Measurements from ENCODE around the gene SNCAIP.
"Not testable (repeated sequence)": the region's sequence is repeated elsewhere in the genome, so short reads cannot be mapped to it uniquely, and the experiment has no call there.

The SNCAIP gene

DNA sequence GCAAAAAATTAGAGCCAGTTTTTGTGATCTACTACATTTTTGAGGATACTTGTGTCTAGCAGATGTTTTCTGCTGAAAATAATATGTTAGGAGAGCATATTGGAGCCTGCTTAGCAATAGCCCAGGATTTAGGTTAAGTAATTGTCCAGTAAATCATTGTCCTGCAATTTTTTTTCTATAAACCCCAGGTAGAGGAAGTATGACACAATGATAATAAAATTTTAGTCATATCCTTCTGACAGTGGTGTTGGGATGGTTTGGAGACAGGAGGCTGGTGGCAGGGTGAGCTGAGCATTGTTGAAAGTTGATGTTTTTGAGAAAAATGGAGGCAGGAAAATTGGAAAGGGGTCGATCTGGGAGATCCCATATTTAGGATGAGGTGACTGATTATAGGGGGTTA is 3.5 kb downstream of the SNCAIP start:
- no peak for DNase-seq (ENCODE audit: low read depth)

DNA sequence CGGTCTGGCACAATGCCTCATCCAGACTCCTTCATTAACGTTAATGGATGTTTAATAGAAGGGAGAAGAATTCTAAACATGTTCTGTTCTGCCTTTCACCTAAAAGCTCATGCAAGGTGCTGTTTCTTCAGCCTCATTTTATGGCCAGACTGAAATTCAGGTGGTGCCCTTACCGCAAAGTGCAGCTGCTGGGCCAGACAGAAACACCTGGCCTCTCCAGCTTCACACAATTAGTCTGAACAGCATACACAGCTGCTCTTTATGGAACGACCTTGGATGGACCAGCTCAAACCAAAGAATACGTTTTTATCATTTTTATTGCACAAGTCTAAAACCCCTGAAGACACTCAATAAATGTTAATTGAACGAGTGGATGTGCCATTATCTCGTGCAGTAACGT is 4.6 kb downstream of the SNCAIP start:
- DNase-seq (ENCODE audit: low read depth): no peak

DNA sequence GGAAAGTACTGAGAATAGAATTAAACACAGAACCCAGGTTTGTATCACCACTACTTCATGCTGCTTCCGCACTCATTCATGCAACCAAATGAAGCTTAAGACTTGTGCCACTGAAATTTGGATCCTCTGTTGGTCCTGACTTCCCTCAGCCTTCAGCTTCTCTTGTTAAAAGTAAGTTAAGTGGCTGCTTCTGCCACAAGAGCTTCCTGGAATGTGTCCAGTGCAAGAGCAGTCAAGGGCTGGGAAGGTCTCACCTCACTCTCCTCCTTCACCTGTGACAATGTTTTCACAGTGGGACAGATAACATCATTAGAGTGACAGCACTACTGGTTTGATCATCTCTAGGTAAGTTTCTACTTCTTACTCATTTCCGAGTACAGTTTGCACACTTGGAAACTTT is 7.9 kb downstream of the SNCAIP start:
- DNase-seq (ENCODE audit: low read depth): no peak

DNA sequence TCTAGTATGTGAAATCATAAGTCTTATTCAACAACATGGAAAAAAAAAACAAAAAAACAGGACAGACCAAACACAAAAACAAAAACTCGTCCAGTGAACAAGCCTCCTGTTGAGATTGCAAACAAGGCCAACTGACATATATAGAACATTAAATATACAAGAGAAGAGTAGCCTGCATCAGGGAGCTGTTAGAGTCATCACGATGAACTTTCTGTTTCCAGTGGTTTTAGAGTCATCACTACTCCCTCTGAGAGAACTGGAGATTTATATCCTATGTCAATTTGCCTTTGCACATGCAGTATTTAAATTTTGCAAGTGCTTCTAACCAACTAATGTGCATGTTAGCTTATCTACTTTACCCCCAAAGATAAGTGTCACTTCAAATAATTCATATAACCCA is 9.9 kb downstream of the SNCAIP start:
- DNase-seq (ENCODE audit: low read depth): no peak

DNA sequence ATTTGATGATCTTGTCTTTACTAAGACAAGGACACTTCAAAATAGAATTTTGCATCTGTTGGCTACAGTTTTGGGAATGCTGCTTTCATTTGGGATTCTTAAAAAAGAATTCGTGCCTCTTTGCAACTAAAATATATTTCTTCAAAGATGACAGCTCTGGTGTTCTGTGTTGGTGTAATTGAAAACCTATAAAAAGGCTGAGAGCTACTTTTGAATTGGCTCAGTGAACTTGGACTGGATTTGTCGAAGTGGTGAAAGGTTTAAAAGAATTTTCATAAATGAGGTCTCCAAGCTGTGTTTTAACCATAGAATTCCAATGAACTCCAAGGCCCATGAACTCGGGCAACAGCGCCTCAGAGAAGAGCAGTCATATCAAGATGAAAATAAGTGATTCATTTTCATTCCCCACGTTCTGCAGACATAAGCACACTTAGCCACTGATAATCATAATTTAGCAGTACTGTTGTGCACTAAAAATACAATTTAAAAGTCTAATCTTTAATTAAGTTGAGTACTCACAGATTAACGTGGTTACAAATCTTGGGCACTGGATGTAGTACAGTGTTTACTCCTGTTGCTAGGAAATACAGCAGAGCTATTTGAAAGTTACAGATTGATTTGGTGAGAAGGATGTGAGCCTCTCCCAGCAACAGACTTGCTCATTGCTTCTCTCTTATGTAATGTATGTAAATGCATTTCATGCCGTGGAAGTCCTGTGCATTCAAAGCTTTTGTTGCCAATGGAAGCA is 10.9 kb downstream of the SNCAIP start:
- DNase-seq (ENCODE audit: low read depth): no peak

DNA sequence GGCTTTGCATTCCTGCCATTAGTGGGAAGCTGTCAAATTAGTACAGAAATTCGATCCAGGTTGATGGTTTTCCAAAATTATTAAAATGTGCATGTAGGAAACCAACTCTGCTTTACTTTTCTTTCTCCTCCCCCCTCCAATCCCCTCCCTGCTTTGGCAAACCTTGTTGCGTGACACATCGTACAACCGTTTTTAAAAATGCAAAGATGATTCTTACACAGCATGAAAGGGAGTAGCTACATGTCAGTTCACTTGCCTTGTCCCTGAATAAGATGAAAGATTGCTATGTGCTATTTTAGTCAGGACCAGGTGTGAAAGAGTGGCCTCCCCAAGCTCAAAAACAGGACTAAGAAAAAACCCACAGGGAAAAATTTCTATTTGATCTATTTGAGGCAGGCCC is 11.7 kb downstream of the SNCAIP start:
- DNase-seq (ENCODE audit: low read depth): no peak

DNA sequence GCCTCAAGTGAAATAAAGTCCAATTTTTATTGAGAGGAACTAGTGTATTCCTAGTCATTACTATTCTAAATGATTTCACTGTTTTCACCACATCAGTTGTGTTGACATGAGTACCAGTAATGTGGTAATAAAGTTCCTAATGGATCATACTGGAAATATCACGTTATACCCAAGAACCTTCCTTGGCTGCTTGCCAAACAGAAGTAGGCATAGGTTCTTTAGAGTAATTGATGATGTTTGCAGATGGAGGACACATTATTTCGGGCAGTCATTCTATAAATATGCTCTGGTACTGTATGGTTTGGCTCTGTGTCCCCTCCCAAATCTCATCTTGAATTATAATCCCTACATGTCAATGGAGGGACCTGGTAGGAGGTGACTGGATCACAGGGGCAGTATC is 15.1 kb downstream of the SNCAIP start:
- DNase-seq (ENCODE audit: low read depth): no peak

DNA sequence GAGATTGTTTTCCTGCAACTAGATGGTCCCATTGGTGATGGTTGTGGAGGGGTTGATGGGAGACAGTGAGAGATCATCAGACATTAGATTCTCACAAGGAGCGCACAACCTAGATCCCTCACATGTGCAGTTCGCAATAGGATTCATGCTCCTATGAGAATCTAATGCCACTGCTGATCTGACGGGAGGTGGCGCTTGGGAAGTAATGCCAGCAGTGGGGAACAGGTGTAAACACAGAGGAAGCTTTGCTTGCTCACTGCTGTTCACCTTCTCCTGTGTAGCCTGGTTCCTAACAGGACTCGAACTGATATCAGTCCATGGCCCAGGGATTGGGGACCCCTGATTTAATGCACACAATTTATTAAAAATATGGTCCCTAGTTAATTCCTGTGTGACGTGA is 18.8 kb downstream of the SNCAIP start:
- no peak for DNase-seq (ENCODE audit: low read depth)

DNA sequence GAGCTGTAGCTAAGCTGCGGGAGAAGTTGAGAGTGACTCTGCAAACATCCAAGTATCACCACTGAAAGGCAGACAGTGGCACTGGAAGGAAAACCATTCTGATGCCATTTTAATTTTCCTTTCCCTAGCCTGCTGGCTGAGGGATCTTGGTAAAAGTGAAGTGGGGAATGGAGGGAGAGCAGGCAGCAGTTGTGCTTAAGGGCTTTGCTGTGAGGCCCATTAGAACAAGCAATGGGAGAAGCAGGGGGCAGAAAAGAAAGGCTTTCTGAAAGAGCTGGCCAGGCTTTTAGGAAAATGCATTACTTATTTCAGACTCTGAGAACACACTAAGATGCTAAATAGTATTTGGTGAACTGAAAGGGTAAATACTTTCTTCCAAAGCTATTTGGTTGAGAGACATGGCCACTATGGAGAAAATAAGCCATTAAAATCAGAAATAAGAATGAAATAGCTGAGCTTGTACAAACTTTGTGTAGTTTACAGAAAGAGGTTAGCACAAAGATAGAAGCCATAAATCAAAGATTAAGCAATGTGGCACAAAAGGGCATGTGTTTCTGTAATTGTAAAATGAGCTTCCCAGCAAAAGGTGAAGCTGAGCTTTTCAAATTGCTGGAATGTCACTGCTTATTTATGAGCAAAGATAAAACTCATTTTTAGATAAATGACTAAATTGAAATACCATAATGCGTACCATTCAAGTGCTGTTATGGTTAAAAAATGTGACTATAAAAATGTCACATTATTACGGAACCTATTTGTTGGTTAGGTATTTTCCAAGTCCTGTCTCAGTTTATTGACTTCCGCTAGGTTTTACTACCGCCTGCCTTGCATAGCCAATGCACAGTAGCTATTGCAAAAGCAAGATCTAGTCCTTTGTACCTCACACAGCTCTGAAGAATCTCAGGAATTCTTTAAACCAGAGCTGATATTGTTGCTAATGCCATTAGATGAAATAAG is 20.8 kb downstream of the SNCAIP start:
- DNase-seq (ENCODE audit: low read depth): no peak

DNA sequence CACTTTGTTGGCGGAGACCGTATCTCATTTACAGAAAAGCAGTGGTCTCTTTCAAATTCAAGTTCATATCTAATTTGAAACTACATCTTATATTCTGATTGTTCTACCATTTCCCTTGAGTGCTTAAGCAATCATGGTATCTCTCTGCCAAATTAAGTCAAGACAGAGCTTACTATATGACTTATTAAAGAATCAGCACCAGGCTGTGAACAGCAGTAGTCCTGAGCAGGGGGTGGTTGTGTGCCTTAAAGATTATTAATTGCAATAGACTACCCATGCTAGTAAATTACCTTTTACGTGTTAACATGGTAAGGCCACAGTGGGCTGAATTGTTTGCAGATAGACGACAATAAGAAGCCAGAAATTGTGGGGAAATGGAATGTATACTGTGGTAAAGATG is 21.5 kb downstream of the SNCAIP start:
- DNase-seq (ENCODE audit: low read depth): no peak

DNA sequence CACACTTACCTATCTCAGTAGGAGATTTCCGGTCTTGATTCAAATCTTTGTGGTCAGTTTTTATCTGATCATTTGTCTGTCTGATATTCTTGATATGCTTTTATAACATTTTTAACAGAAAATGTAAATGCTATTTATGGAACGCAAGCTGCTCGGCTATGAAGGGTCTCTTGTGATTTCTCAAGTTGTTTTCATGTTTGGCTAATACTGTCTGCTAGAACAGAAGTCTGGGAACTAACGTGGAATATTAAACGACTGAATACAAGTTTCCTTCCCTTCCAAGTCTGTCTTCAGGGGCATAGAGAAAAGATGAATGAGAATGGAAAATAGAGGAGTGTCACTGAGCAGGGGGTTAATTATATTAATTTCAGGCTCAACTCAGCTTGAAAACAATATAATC is 27.6 kb downstream of the SNCAIP start:
- no peak for DNase-seq (ENCODE audit: low read depth)

DNA sequence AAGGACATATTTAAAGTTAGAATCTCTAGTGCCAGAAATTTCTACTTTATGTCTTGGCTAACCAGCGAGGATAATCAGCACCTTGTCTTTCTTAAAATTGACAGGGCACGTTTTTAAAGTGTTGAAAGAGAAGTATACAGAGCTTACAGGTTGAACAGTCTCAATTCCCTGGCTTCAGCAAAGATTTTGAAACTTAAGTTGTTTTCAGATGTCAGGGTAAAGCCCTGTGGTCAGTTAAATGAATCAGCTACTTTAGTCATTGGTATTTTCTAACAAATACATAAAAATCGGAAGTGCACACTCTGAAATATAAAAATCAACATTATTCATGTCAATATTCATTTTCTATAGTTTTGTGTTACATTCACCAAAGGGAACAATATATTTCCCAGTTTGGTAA is 29.1 kb downstream of the SNCAIP start:
- DNase-seq (ENCODE audit: low read depth): no peak

DNA sequence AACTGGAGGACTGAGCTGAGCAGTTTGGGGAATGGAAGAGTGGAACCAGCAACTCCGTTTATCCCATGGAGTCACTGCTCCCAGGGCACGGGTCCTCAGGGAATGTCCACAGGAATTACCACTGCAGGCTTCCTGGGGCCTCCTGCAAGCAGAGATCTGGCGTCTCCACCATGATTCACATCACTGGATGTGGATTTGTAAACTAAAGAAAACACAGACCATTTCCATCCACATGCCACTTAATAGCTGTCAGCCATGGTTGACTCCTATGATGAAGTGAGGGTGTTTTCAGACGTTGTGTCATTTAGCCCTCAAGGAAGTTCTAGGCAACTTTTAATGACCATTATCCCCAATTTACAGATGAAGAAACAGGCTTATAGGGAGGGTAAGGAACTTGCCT is 30.2 kb downstream of the SNCAIP start:
- DNase-seq (ENCODE audit: low read depth): no peak

DNA sequence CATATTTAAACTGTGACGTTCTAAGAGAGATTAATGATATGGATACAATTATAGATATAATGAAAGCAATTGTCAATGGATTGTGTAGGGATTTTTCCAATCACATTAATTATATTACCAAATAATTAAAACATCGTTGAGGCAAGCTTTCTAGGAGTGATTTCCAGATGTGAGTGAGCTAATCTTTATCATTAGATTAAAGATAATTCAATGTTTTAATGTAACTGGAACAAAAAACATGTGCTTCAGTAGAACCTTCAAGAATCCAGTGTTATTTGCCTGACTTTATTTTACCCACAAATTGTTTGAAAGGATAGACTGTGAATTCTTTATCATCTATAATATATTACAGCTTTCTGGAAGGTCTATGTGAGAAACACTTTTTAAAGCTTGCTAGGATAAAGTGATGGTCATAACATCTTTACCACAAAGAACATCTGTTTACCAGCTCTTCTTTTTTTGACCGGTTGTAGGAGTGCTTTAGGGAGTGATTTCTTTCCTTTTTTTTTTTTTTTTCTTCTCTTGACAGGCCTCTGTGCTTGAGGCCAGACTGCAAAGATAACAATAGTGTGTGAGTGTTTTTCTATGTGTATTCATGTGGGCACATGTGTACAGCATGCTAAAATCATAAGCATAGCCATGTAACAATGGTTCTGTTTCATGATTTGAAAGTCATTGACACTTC is 35.0 kb downstream of the SNCAIP start:
- no peak for DNase-seq (ENCODE audit: low read depth)

DNA sequence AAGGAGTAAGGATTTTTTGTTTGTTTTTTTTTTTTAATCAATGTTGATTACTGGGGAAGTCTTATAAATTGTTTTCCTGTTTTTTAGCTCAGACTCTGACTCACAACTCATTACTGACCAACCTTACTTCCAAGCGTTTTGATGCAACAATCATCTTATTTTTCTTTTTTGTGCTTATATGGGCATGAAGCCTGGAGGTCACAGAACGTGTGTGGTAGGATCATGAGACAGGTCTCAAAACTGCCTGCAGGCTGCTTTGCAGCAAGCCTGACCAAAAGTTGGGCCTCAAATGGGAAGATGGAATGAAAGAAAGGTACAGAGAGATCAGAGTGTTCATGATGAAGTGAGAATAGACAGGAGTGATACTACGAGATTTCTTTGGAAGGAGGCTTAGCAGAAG is 38.5 kb downstream of the SNCAIP start:
- DNase-seq (ENCODE audit: low read depth): no peak

DNA sequence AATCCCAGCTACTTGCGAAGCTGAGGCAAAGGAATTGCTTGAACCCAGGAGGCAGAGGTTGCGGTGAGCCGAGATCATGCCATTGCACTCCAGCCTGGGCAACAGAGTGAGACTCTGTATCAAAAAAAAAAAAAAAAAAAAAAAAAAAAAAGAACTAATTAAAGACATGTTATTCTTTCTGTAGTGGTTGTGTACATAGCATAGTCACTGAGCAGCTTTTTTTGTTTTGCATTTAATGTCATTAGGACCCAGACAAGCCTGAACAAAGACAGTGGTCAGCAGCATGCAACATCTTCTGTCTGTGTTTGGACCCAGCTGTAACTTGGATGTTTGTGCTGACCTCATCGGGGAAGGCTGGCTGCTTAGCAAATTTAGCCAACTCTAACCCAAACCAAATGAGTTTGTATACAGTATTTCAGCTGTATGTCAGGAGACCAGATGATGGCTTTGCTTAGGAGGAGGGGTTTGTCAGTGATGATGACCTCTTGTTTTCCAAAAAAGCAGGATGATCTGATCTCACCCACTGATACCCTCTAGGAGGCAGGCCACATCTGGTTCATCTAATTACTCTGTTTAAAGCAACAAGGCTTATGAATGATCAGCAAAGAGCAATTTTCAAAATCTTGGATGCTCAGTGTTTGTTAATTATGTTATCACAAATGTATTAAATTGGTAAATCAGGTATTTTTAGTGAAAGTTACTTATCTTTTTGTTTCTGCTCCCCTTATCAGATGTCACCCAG is 39.5 kb downstream of the SNCAIP start:
- peak; percentile 27 for DNase-seq (ENCODE audit: low read depth)

DNA sequence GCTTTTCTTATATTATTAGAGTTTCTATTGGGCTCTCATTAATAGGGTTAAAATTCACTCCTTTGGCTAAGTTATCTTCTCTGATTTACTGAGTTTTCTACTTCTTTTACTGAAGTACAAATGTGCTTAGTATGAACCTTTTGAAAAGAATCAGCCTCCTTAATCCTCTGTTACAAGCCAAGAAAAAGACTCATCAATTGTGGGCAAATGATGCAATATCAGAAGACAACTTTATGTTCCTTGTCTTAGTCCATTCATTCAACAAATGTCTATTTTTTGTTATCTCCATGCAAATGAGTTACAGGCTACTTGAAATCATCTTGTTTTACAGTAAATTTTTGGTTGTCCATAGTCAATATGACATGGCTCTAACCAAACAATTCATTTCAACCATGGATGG is 40.3 kb downstream of the SNCAIP start:
- DNase-seq (ENCODE audit: low read depth): peak; percentile 49

DNA sequence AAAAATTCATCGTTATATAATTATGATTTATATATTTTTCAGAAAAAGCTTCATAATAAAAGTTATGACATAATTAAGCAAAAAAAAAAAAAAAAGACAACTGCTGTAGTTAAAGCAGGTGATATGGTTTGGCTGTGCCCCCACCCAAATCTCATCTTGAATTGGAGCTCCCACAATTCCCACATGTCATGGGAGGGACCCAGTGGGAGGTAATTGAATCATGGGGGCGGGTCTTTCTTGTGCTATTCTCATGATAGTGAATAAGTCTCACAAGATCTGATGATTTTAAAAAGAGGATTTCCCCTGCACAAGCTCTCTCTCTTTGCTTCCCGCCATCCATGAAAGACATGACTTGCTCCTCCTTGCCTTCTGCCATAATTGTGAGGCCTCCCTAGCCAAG is 41.3 kb downstream of the SNCAIP start:
- not testable (repeated sequence) for DNase-seq (ENCODE audit: low read depth)

DNA sequence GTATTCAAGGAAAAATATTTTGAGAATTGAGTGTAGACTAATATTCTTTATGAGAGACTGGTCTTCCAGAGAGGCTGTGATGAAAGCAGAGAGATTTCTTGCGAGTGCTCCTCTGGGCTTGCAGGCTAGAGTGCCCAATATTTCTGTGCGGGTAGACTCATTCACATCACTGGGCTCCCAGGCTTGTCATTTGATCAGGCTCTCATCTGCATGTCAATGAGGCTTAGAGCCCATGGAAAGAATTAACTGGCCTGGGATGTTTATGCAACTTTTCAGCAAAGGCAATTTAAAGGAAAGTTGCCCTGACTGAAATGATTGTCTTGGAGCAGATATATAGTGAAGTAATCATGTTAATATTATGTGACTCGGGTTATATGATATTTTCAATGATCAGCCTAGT is 42.3 kb downstream of the SNCAIP start:
- DNase-seq (ENCODE audit: low read depth): no peak

DNA sequence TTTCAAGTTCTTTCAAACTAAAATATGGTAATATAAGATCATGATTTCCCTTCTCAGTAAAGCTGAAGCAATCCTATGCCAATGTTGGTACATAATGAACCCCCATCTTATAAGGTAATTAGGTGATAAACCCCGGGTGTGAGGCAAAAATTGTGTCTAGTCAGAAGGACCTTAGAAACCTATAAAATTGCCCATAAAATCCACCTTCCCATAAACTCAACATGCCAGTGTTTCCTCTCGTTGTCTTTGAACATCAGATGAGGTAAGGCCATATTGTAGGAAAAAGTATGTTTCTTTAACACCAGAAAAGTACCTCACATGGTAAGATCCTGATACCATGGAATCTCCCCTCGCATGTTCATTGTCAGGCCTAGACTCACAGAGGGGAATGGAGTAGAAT is 43.3 kb downstream of the SNCAIP start:
- DNase-seq (ENCODE audit: low read depth): no peak

DNA sequence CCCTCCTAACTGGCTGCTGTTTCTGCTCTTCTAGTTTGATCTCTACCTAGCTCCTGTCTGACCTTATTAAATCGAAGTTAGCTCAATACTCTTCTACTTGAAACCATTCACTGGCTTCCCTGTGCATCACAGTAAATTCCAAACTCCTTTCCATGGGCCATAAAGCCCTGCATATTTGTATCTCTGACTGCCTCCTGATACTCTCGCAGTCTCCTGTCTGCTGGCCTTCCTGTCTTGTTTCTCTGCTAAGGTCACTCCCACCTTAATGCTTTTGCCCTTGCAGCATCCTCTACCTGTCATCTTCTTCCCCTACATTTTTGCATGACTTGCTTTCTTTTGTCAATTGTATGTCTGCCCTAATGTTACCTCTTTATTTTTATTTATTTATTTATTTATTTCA is 44.8 kb downstream of the SNCAIP start:
- no peak for DNase-seq (ENCODE audit: low read depth)

DNA sequence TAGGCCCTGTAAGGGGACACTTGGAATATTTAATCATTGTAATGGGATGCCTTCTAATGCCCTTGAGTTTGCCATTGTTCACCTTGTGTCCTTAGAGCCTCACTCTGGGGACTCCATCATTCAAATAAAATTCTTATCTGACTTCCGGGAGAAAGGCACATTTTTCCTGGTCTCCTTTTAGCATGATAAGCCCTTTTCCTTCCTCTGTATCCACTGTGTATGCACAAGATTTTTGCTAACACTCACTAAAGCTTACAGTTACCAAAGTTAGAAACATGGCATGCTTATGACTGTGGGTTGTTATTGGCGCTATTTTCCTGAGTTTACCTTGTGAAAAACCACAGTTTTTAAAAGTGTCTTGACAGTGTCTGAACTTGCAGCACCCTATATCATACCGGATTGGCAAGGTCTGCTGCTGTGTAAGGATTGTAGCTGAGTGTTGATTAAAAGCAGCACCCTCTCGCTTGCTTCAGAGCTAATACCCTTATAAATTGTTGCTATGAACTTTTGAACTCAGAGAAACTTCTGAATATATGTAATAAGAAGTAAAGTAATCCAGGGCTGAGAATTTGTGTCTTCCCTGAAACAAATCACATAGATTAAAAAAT is 46.4 kb downstream of the SNCAIP start:
- no peak for DNase-seq (ENCODE audit: low read depth)

All from GM04503 (cell line).